ENCODE measurements around the gene PDE8A.
A peak's percentile ranks its signal among the peaks of the same experiment; 100 is the strongest.

DNA sequence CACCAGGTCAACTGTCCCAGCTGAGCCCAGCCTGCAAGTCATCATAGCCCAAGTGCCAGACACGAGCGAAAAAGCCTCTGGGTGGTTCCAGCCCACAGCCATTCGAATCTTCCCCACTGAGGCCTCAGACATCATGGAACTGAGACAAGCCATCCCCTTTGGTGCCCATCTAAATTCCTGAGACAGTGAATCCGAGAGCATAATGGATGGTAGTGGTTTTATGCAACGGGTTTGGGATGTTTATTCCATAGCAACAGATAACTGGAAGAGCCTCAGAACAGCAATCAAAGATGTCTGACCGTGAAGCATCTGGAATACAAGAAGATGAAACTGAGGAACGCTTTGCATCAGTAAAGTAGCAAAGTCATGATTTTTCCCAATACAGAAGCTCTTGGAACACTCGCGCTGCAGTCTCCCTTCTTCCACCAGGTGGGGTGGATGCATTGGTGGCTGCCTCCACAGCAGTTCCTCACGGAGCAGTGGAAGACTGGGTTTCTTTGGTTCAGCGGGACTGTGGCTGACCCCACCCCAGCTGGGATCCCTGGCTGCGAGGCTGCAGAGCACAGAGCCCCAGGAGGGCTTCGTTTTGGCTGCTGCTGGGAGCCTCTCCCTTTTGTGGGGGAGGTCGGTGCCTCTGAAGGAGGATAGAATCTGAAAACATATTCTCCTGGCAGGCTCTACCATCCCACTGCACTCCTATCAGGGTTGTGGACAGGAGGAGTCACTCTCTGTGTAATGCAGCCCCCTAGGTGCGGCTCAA, 26.4 kb upstream of the PDE8A start:
- TF ChIP-seq, protein P1, sequence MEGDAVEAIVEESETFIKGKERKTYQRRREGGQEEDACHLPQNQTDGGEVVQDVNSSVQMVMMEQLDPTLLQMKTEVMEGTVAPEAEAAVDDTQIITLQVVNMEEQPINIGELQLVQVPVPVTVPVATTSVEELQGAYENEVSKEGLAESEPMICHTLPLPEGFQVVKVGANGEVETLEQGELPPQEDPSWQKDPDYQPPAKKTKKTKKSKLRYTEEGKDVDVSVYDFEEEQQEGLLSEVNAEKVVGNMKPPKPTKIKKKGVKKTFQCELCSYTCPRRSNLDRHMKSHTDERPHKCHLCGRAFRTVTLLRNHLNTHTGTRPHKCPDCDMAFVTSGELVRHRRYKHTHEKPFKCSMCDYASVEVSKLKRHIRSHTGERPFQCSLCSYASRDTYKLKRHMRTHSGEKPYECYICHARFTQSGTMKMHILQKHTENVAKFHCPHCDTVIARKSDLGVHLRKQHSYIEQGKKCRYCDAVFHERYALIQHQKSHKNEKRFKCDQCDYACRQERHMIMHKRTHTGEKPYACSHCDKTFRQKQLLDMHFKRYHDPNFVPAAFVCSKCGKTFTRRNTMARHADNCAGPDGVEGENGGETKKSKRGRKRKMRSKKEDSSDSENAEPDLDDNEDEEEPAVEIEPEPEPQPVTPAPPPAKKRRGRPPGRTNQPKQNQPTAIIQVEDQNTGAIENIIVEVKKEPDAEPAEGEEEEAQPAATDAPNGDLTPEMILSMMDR (IDR thresholded peaks at IDR 0.05) = peak; percentile 64 to 84 (median 80)
- TF ChIP-seq POLR2A (IDR thresholded peaks at IDR 0.05) = no peak
